ENCODE measurements around the gene CRABP2.

DNA sequence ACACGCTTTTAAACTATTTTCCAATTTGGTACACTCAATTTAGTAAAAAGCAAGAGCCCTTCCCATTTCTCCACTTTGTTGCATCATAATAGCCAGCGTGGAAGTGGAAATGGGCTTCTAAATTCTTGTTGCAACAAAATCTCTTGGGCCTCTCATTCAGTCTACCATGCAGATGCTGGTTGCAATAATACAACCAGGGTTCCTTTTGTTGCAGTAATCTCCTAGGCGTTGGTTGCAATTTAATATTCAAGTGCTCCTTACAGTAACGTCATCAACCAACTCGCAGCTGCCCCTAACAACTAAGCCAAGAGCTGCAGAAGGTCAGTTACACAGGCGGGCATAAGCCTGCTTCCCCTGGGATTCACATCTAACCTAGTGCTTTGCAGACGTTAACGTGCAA lies 48.8 kb upstream of the CRABP2 start:
- TF ChIP-seq, protein P1, sequence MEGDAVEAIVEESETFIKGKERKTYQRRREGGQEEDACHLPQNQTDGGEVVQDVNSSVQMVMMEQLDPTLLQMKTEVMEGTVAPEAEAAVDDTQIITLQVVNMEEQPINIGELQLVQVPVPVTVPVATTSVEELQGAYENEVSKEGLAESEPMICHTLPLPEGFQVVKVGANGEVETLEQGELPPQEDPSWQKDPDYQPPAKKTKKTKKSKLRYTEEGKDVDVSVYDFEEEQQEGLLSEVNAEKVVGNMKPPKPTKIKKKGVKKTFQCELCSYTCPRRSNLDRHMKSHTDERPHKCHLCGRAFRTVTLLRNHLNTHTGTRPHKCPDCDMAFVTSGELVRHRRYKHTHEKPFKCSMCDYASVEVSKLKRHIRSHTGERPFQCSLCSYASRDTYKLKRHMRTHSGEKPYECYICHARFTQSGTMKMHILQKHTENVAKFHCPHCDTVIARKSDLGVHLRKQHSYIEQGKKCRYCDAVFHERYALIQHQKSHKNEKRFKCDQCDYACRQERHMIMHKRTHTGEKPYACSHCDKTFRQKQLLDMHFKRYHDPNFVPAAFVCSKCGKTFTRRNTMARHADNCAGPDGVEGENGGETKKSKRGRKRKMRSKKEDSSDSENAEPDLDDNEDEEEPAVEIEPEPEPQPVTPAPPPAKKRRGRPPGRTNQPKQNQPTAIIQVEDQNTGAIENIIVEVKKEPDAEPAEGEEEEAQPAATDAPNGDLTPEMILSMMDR (IDR thresholded peaks at IDR 0.05), result no peak
- TF ChIP-seq POLR2AphosphoS5 (IDR thresholded peaks at IDR 0.05; ENCODE audit: insufficient read depth in 1 of 2, low read depth in 1 of 2), result no peak

Data from vagina (tissue), 2 donors.